Fibroblast of the aortic adventitia (primary cell): ENCODE measurements around the gene CNTN1. TPM values are rescaled to one million over a fixed set of nuclear protein-coding genes. Genes with fewer than 3 reads are reported as not detected.

ENCODE experiments used
- DNase-seq: peaks from one replicate; pipeline ENCODE4 v3.0.0-alpha.2; 2010; ENCODE audit warnings: low read depth
- H3K4me3 ChIP-seq: 2 replicates; pipeline ENCODE4 v1.5.1; 2011; ENCODE audit warnings: low read depth, mild to moderate bottlenecking, control low read depth, low read length, moderate library complexity
- total RNA-seq: library from RNA; depleted of rRNA; stranded (reverse); fragments of >200 nt; gene quantifications from 2 replicates; pipeline ENCODE4 v1.2.3, GENCODE V29; 2012; ENCODE audit warnings: low replicate concordance
- TF ChIP-seq, protein P1 (sequence below): IDR thresholded peaks from 2 replicates; pipeline ENCODE4 v1.5.1; 2011; ENCODE audit warnings: mild to moderate bottlenecking, low read length, control low read depth, inconsistent platforms; ENCODE audit not compliant: insufficient read depth

The CNTN1 gene
- total RNA-seq, 1 donor = 0.27 TPM

DNA sequence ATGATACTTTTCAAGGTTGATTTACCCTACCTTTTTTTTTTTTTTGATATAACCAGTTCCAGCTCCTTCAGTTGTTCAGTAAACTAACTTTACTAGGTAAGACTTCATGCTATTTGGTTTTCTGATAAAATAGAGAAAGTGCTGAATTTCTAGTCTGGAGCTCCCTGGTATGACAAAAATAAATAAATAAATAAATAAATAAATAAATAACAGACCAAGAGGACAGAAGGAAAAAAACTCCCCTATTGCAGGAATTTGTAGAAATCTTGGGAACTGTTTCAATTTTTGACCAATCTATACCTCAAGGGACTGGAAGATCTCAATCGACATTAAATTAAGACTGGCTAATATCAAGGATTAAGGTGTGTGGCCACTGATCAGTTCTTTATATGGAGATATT lies 265.2 kb downstream of the CNTN1 start:
- TF ChIP-seq, protein P1, sequence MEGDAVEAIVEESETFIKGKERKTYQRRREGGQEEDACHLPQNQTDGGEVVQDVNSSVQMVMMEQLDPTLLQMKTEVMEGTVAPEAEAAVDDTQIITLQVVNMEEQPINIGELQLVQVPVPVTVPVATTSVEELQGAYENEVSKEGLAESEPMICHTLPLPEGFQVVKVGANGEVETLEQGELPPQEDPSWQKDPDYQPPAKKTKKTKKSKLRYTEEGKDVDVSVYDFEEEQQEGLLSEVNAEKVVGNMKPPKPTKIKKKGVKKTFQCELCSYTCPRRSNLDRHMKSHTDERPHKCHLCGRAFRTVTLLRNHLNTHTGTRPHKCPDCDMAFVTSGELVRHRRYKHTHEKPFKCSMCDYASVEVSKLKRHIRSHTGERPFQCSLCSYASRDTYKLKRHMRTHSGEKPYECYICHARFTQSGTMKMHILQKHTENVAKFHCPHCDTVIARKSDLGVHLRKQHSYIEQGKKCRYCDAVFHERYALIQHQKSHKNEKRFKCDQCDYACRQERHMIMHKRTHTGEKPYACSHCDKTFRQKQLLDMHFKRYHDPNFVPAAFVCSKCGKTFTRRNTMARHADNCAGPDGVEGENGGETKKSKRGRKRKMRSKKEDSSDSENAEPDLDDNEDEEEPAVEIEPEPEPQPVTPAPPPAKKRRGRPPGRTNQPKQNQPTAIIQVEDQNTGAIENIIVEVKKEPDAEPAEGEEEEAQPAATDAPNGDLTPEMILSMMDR = no peak
- no peak overlapping the region for H3K4me3 ChIP-seq
- no peak for DNase-seq

DNA sequence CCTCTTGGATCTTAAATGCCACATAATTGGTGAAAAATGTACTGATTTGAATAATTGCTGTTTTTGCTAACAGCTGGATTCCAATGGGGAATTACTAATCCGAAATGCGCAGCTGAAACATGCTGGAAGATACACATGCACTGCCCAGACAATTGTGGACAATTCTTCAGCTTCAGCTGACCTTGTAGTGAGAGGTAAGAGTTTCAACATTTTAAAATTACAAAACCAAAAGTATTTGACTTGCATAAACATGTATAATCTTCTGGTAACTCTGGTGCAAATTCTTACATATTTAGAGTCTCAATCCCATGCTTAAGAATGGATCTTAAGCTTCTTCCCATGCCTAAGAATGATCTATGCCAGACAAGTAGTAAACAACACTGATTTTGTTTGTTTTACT lies 266.8 kb downstream of the CNTN1 start:
- TF ChIP-seq, protein P1 = no peak
- no peak overlapping the region for H3K4me3 ChIP-seq
- DNase-seq = no peak

DNA sequence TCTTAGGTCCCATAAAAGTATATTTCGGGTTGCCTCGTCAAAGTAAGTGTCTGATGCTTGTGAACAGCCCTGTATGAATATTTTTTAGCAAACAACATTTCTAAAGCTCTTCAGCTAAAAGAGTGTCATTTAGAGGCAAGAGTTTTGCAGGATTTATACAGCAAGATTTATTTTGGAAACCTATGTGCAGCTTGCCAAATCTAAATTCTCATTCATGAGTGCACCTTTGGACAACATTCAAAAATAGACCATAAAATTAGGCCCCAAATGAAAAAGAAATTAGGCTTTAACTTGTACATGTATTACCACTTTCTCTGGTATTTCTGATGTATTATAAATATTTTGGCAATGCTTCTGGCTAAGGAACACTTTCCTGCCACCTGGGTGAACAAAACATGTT lies 271.5 kb downstream of the CNTN1 start:
- no peak for DNase-seq
- no peak overlapping the region for H3K4me3 ChIP-seq
- TF ChIP-seq, protein P1 = no peak

DNA sequence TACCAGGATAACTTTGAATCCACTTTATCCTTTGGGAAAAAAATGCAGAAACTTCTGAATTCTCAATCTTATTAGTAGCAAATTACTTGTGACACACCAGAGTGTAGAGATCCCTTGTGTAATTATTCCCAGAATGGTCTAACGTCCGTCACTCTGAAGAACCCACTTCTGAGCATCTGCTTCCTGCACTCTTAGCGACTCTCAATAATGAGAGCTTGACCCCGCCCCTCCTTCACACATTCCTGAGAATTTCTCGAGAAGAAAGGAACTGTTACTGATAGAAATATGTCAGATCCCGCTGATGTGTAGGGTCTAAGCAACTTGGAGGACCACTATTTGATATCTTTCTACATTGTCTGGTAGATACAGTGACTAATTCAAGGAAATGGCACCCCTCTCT lies 277.6 kb downstream of the CNTN1 start:
- DNase-seq = no peak
- TF ChIP-seq, protein P1 = no peak
- H3K4me3 ChIP-seq = no peak overlapping the region

DNA sequence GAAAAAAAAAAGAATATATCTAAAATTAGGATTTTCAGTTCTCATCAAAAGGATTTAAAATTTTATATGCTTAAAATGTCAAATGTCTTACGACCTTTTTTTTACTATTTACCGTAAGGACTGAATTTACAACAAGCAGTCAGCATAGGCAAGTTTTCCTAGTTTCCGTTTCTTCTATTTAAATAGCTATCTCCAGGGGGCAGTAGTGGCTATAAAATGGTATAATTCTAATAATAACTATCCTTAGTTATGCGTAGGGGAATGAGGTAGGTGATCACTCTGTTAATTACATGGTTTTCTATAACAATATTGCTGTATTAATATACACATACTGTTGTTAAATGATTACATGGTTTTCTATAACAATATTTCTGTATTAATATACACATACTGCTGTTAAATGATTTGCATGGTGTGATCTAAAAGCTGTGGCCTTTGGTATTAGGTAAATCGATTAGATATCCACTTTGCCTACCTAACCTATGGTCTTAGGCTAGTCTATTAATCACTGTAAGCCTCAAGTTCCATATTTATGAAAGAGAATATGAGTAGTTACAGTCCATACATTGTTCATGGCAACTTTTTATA lies 278.2 kb downstream of the CNTN1 start:
- no peak for DNase-seq
- H3K4me3 ChIP-seq = no peak overlapping the region
- TF ChIP-seq, protein P1 = no peak

DNA sequence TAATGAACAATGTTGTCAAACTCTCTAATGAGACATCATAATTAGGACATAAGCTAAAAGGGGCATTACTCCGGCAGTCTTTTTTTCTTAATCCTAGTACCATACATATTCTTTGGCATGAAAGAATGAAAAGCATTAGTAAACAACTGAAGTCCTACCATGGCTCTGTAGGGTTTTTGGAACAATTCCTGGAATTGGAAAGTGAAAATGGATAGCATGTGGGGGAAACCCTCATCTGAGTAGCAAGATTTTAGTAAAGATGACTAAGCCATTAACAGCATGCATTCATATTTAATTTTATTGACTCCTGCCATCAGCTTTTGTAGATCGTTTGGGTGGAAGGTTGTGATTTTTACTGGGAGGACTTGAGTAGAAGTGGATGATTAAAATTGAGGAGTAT lies 279.7 kb downstream of the CNTN1 start:
- TF ChIP-seq, protein P1 = no peak
- no peak for DNase-seq
- H3K4me3 ChIP-seq = no peak overlapping the region

DNA sequence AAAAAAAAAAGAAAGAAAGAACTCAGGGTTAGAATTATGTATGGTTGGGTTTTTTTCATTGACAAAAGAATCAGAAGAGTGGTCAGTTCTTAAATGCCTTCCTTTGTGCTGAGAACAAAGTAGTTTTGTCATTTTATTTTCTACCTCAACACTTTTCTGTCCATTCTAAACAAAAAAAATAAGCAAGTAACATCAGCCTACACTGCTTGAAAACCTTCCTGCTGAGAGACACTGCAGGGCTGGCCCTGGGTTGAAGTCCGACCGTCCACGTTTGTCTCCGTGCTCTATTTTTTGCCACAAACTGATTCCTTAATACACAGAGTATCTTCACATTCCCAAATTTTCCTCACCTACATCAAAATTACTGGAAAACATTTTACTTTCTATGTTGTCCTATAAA lies 284.3 kb downstream of the CNTN1 start:
- no peak for DNase-seq
- TF ChIP-seq, protein P1 = no peak
- no peak overlapping the region for H3K4me3 ChIP-seq
